Measurements from ENCODE around the gene INSC.

INSC gene

GRCh38 chr11:15201586-15201985 lies 86.9 kb downstream of the INSC start:
- H3K9ac ChIP-seq (ENCODE audit: low read length), result no peak overlapping the region
- H3K27me3 ChIP-seq (ENCODE audit: control insufficient read depth, insufficient read depth, low read length), result no peaks in the 10 kb centered on the region
- no peaks in the 10 kb centered on the region for H3K36me3 ChIP-seq (ENCODE audit: control insufficient read depth, insufficient read depth, low read length)
- no peak overlapping the region for H3K27ac ChIP-seq (ENCODE audit: low read depth, low read length)
- no peaks in the 10 kb centered on the region for H3K9me3 ChIP-seq (ENCODE audit: control insufficient read depth, insufficient read depth, low read depth, low read length)
- no peaks in the 10 kb centered on the region for H3K4me1 ChIP-seq (ENCODE audit: control insufficient read depth, insufficient read depth, low read length)
- H3K4me3 ChIP-seq (ENCODE audit: low read depth, low read length), result no peak overlapping the region

GRCh38 chr11:15202626-15203025 lies 87.9 kb downstream of the INSC start:
- Histone ChIP-seq H3K9ac (ENCODE audit: low read length) (no peak overlapping the region), H3K4me3 (ENCODE audit: low read depth, low read length) (no peak overlapping the region), H3K36me3 (ENCODE audit: control insufficient read depth, insufficient read depth, low read length) (no peaks in the 10 kb centered on the region), H3K4me1 (ENCODE audit: control insufficient read depth, insufficient read depth, low read length) (no peaks in the 10 kb centered on the region), H3K9me3 (ENCODE audit: control insufficient read depth, insufficient read depth, low read depth, low read length) (no peaks in the 10 kb centered on the region), H3K27ac (ENCODE audit: low read depth, low read length) (no peak overlapping the region), H3K27me3 (ENCODE audit: control insufficient read depth, insufficient read depth, low read length) (no peaks in the 10 kb centered on the region)

GRCh38 chr11:15204711-15205110 lies 90.0 kb downstream of the INSC start:
- H3K4me1 ChIP-seq (ENCODE audit: control insufficient read depth, insufficient read depth, low read length), result no peaks in the 10 kb centered on the region
- no peaks in the 10 kb centered on the region for H3K27me3 ChIP-seq (ENCODE audit: control insufficient read depth, insufficient read depth, low read length)
- H3K9me3 ChIP-seq (ENCODE audit: control insufficient read depth, insufficient read depth, low read depth, low read length), result no peaks in the 10 kb centered on the region
- H3K36me3 ChIP-seq (ENCODE audit: control insufficient read depth, insufficient read depth, low read length), result no peaks in the 10 kb centered on the region
- no peak overlapping the region for H3K9ac ChIP-seq (ENCODE audit: low read length)
- H3K4me3 ChIP-seq (ENCODE audit: low read depth, low read length), result no peak overlapping the region
- no peak overlapping the region for H3K27ac ChIP-seq (ENCODE audit: low read depth, low read length)

DNA sequence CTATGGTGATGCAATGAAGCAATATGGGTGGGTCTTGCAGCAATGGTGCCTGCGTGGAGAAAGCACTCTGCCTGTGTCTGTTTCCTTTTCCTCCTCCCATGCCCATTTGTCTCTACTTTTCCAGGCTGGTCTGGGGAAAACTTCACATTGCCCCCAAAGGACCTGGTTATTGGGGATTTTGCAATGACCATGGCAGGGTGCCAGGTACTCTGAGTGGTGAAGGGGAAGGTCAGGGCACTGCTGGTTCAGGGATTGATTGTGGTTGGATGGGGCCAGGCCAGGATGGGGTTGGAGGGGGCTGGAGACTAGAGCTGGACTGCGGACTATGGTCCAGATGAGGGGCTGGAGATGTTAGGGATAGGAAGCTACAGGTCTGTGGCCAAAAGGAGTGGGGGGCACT lies 92.1 kb downstream of the INSC start:
- H3K27ac ChIP-seq (ENCODE audit: low read depth, low read length), result no peak overlapping the region
- no peak overlapping the region for H3K4me3 ChIP-seq (ENCODE audit: low read depth, low read length)
- H3K4me1 ChIP-seq (ENCODE audit: control insufficient read depth, insufficient read depth, low read length), result no peaks in the 10 kb centered on the region
- H3K36me3 ChIP-seq (ENCODE audit: control insufficient read depth, insufficient read depth, low read length), result no peaks in the 10 kb centered on the region
- no peak overlapping the region for H3K9ac ChIP-seq (ENCODE audit: low read length)
- no peaks in the 10 kb centered on the region for H3K27me3 ChIP-seq (ENCODE audit: control insufficient read depth, insufficient read depth, low read length)
- no peaks in the 10 kb centered on the region for H3K9me3 ChIP-seq (ENCODE audit: control insufficient read depth, insufficient read depth, low read depth, low read length)

DNA sequence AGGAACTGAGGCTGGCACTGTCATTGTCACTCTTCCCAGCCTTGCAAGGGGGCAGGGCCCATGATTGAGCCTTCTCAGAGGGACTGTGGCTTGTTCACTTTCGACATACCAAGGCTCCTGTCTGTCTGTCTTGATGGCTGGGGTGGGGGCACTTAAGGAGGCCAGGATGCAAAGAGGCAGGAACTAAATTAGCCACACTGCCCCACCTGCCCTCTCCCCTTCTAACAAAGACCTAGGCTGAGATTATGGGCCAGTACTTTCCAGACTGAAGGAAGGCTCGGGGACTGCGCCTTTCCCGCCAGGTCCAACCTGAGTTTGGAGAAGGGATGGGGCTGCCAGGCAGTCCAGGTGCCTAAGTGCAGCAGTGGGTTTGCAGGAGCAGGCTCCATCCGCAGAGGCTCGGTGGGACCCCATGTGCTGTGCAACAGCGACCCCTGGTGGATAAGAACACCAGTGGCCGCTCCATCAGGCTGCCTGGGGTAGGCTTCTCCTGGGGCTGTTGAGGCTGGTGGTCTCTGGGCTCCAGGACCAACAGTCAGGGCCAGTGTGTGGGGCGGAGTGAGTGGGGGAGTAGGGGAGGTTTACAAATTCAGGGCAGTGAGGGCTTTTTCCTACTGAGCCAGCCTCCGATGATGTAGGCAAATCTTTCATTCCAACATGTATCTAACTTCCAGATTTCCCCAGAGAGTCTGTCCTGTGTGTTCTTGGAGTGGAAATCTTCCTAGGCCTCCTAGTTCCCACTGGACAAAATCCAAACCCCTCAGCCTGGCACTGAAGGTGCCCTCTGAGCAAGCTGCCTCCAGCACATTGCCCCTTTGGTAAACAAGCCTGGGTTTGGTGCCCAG lies 93.9 kb downstream of the INSC start:
- Histone ChIP-seq H3K4me1 (ENCODE audit: control insufficient read depth, insufficient read depth, low read length) (no peaks in the 10 kb centered on the region), H3K4me3 (ENCODE audit: low read depth, low read length) (no peak overlapping the region), H3K9me3 (ENCODE audit: control insufficient read depth, insufficient read depth, low read depth, low read length) (no peaks in the 10 kb centered on the region), H3K36me3 (ENCODE audit: control insufficient read depth, insufficient read depth, low read length) (no peaks in the 10 kb centered on the region), H3K27me3 (ENCODE audit: control insufficient read depth, insufficient read depth, low read length) (no peaks in the 10 kb centered on the region), H3K27ac (ENCODE audit: low read depth, low read length) (no peak overlapping the region), H3K9ac (ENCODE audit: low read length) (no peak overlapping the region)

- Histone ChIP-seq H3K9ac (ENCODE audit: low read length) (no peak overlapping the region), H3K27me3 (ENCODE audit: control insufficient read depth, insufficient read depth, low read length) (no peaks in the 10 kb centered on the region), H3K36me3 (ENCODE audit: control insufficient read depth, insufficient read depth, low read length) (no peaks in the 10 kb centered on the region), H3K27ac (ENCODE audit: low read depth, low read length) (no peak overlapping the region), H3K9me3 (ENCODE audit: control insufficient read depth, insufficient read depth, low read depth, low read length) (no peaks in the 10 kb centered on the region), H3K4me1 (ENCODE audit: control insufficient read depth, insufficient read depth, low read length) (no peaks in the 10 kb centered on the region), H3K4me3 (ENCODE audit: low read depth, low read length) (no peak overlapping the region)
Observed at GRCh38 chr11:15212876-15213275, 98.2 kb downstream of the INSC start.

DNA sequence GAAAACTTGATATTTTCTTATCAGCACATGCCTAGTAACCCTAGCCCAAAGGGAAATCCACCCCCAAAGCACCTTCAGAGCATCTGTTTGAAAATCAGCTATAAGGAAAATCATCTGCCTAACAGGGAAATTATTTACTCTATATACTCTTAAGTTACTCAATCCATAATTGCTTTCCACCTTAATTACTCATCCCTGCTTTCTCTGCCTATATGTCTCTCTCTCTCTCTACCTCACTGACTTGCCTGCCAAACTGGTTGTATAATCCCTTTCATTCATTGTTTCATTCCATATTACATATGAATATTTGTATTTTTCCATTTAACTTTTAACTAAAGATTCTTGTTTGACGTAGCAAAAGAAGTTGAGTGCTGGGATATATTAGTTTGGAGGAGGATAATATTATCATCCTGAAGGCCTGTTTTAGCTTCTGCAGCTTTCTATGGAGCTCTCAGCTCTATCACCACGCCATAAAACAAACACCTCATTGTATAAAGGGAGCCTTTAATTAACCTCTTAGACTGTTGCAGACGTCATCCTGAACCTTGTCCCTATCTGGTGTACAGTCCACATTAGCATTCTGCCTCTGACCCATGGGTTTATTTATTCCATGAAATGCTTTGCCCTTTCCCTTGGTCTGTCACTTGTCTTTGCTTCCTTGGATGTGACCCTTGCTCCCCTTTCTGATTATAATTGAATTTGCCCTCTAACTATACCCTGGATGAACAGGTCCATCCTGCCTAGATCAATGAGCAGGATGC lies 98.9 kb downstream of the INSC start:
- no peaks in the 10 kb centered on the region for H3K4me1 ChIP-seq (ENCODE audit: control insufficient read depth, insufficient read depth, low read length)
- H3K4me3 ChIP-seq (ENCODE audit: low read depth, low read length), result no peak overlapping the region
- no peak overlapping the region for H3K9ac ChIP-seq (ENCODE audit: low read length)
- H3K36me3 ChIP-seq (ENCODE audit: control insufficient read depth, insufficient read depth, low read length), result no peaks in the 10 kb centered on the region
- H3K27ac ChIP-seq (ENCODE audit: low read depth, low read length), result no peak overlapping the region
- no peaks in the 10 kb centered on the region for H3K9me3 ChIP-seq (ENCODE audit: control insufficient read depth, insufficient read depth, low read depth, low read length)
- no peaks in the 10 kb centered on the region for H3K27me3 ChIP-seq (ENCODE audit: control insufficient read depth, insufficient read depth, low read length)

- Histone ChIP-seq H3K27me3 (ENCODE audit: control insufficient read depth, insufficient read depth, low read length) (no peaks in the 10 kb centered on the region), H3K9me3 (ENCODE audit: control insufficient read depth, insufficient read depth, low read depth, low read length) (no peaks in the 10 kb centered on the region), H3K4me3 (ENCODE audit: low read depth, low read length) (no peak overlapping the region), H3K36me3 (ENCODE audit: control insufficient read depth, insufficient read depth, low read length) (no peaks in the 10 kb centered on the region), H3K4me1 (ENCODE audit: control insufficient read depth, insufficient read depth, low read length) (no peaks in the 10 kb centered on the region), H3K27ac (ENCODE audit: low read depth, low read length) (no peak overlapping the region), H3K9ac (ENCODE audit: low read length) (no peak overlapping the region)
Observed at GRCh38 chr11:15215005-15215404, 100.3 kb downstream of the INSC start.

- Histone ChIP-seq H3K4me1 (ENCODE audit: control insufficient read depth, insufficient read depth, low read length) (no peaks in the 10 kb centered on the region), H3K27ac (ENCODE audit: low read depth, low read length) (no peak overlapping the region), H3K9me3 (ENCODE audit: control insufficient read depth, insufficient read depth, low read depth, low read length) (no peaks in the 10 kb centered on the region), H3K36me3 (ENCODE audit: control insufficient read depth, insufficient read depth, low read length) (no peaks in the 10 kb centered on the region), H3K9ac (ENCODE audit: low read length) (no peak overlapping the region), H3K4me3 (ENCODE audit: low read depth, low read length) (no peak overlapping the region), H3K27me3 (ENCODE audit: control insufficient read depth, insufficient read depth, low read length) (no peaks in the 10 kb centered on the region)
Observed at GRCh38 chr11:15216678-15217077, 102.0 kb downstream of the INSC start.

DNA sequence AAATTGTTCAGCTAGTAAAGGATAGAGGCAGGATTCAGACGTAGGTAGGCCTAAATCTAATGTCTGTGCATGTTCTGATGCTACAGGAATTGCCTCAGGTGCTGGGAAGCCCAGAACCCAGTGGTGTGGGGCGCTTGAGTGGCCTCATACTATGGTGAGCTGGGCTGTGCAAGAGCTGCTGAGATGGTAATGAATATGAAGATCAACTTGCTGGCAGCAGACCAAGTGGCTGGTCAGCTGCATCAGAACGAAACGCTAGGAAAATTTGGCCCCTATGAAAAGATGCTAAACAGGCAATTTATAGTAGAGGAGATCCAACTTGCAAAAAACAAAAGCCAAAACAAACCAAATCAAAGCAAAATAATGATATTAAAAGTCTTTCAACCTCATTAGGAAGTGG lies 102.7 kb downstream of the INSC start:
- Histone ChIP-seq H3K27ac (ENCODE audit: low read depth, low read length) (no peak overlapping the region), H3K27me3 (ENCODE audit: control insufficient read depth, insufficient read depth, low read length) (no peaks in the 10 kb centered on the region), H3K9me3 (ENCODE audit: control insufficient read depth, insufficient read depth, low read depth, low read length) (no peaks in the 10 kb centered on the region), H3K9ac (ENCODE audit: low read length) (no peak overlapping the region), H3K4me1 (ENCODE audit: control insufficient read depth, insufficient read depth, low read length) (no peaks in the 10 kb centered on the region), H3K36me3 (ENCODE audit: control insufficient read depth, insufficient read depth, low read length) (no peaks in the 10 kb centered on the region), H3K4me3 (ENCODE audit: low read depth, low read length) (no peak overlapping the region)

- Histone ChIP-seq H3K27me3 (ENCODE audit: control insufficient read depth, insufficient read depth, low read length) (no peaks in the 10 kb centered on the region), H3K36me3 (ENCODE audit: control insufficient read depth, insufficient read depth, low read length) (no peaks in the 10 kb centered on the region), H3K4me1 (ENCODE audit: control insufficient read depth, insufficient read depth, low read length) (no peaks in the 10 kb centered on the region), H3K9me3 (ENCODE audit: control insufficient read depth, insufficient read depth, low read depth, low read length) (no peaks in the 10 kb centered on the region), H3K9ac (ENCODE audit: low read length) (no peak overlapping the region), H3K27ac (ENCODE audit: low read depth, low read length) (no peak overlapping the region), H3K4me3 (ENCODE audit: low read depth, low read length) (no peak overlapping the region)
Observed at GRCh38 chr11:15222777-15223176, 108.1 kb downstream of the INSC start.
